ENCODE measurements around the gene LARP4B. TPM values are rescaled to one million over a fixed set of nuclear protein-coding genes. Genes with fewer than 3 reads are reported as not detected.

Gene LARP4B
- total and polyA plus RNA-seq, 2 of the 13 experiments (the other 11 are each of a cell fraction or from before 2014, with no cell fraction given): 19.5 to 30.2 TPM

GRCh38 chr10:964988-965417 lies 33.5 kb upstream of the LARP4B start (continued):
- no peak for TF ChIP-seq SNRNP70 (IDR thresholded peaks at IDR 0.05; ENCODE audit: low read depth, low read length)
- no peak for TF ChIP-seq ZNF3 (CRISPR knock-in tag; IDR thresholded peaks at IDR 0.05)
- TF ChIP-seq HDAC2 (CRISPR knock-in tag; IDR thresholded peaks at IDR 0.05): no peak
- TF ChIP-seq RAD51 (IDR thresholded peaks at IDR 0.05; ENCODE audit: borderline replicate concordance): no peak
- no peak for TF ChIP-seq HMGXB4 (CRISPR knock-in tag; IDR thresholded peaks at IDR 0.05; ENCODE audit: borderline replicate concordance in 1 of 2, low read depth in 1 of 2)
- TF ChIP-seq, protein P1, sequence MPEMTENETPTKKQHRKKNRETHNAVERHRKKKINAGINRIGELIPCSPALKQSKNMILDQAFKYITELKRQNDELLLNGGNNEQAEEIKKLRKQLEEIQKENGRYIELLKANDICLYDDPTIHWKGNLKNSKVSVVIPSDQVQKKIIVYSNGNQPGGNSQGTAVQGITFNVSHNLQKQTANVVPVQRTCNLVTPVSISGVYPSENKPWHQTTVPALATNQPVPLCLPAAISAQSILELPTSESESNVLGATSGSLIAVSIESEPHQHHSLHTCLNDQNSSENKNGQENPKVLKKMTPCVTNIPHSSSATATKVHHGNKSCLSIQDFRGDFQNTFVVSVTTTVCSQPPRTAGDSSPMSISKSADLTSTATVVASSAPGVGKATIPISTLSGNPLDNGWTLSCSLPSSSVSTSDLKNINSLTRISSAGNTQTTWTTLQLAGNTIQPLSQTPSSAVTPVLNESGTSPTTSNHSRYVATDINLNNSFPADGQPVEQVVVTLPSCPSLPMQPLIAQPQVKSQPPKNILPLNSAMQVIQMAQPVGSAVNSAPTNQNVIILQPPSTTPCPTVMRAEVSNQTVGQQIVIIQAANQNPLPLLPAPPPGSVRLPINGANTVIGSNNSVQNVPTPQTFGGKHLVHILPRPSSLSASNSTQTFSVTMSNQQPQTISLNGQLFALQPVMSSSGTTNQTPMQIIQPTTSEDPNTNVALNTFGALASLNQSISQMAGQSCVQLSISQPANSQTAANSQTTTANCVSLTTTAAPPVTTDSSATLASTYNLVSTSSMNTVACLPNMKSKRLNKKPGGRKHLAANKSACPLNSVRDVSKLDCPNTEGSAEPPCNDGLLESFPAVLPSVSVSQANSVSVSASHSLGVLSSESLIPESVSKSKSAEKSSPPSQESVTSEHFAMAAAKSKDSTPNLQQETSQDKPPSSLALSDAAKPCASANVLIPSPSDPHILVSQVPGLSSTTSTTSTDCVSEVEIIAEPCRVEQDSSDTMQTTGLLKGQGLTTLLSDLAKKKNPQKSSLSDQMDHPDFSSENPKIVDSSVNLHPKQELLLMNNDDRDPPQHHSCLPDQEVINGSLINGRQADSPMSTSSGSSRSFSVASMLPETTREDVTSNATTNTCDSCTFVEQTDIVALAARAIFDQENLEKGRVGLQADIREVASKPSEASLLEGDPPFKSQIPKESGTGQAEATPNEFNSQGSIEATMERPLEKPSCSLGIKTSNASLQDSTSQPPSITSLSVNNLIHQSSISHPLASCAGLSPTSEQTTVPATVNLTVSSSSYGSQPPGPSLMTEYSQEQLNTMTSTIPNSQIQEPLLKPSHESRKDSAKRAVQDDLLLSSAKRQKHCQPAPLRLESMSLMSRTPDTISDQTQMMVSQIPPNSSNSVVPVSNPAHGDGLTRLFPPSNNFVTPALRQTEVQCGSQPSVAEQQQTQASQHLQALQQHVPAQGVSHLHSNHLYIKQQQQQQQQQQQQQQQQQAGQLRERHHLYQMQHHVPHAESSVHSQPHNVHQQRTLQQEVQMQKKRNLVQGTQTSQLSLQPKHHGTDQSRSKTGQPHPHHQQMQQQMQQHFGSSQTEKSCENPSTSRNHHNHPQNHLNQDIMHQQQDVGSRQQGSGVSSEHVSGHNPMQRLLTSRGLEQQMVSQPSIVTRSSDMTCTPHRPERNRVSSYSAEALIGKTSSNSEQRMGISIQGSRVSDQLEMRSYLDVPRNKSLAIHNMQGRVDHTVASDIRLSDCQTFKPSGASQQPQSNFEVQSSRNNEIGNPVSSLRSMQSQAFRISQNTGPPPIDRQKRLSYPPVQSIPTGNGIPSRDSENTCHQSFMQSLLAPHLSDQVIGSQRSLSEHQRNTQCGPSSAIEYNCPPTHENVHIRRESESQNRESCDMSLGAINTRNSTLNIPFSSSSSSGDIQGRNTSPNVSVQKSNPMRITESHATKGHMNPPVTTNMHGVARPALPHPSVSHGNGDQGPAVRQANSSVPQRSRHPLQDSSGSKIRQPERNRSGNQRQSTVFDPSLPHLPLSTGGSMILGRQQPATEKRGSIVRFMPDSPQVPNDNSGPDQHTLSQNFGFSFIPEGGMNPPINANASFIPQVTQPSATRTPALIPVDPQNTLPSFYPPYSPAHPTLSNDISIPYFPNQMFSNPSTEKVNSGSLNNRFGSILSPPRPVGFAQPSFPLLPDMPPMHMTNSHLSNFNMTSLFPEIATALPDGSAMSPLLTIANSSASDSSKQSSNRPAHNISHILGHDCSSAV (CRISPR knock-in tag; IDR thresholded peaks at IDR 0.05; ENCODE audit: borderline replicate concordance): no peak
- no peak for TF ChIP-seq ZNF234 (CRISPR knock-in tag; conservative IDR thresholded peaks at IDR 0.05)
- no peak for TF ChIP-seq ATF4 (CRISPR knock-in tag; IDR thresholded peaks at IDR 0.05)
- no peak for TF ChIP-seq GFI1 (CRISPR knock-in tag; IDR thresholded peaks at IDR 0.05; ENCODE audit: borderline replicate concordance)
- TF ChIP-seq ZSCAN22 (CRISPR knock-in tag; IDR thresholded peaks at IDR 0.05): no peak
- no peak for TF ChIP-seq ZNF441 (CRISPR knock-in tag; IDR thresholded peaks at IDR 0.05; ENCODE audit: borderline replicate concordance)
- TF ChIP-seq, protein P2, sequence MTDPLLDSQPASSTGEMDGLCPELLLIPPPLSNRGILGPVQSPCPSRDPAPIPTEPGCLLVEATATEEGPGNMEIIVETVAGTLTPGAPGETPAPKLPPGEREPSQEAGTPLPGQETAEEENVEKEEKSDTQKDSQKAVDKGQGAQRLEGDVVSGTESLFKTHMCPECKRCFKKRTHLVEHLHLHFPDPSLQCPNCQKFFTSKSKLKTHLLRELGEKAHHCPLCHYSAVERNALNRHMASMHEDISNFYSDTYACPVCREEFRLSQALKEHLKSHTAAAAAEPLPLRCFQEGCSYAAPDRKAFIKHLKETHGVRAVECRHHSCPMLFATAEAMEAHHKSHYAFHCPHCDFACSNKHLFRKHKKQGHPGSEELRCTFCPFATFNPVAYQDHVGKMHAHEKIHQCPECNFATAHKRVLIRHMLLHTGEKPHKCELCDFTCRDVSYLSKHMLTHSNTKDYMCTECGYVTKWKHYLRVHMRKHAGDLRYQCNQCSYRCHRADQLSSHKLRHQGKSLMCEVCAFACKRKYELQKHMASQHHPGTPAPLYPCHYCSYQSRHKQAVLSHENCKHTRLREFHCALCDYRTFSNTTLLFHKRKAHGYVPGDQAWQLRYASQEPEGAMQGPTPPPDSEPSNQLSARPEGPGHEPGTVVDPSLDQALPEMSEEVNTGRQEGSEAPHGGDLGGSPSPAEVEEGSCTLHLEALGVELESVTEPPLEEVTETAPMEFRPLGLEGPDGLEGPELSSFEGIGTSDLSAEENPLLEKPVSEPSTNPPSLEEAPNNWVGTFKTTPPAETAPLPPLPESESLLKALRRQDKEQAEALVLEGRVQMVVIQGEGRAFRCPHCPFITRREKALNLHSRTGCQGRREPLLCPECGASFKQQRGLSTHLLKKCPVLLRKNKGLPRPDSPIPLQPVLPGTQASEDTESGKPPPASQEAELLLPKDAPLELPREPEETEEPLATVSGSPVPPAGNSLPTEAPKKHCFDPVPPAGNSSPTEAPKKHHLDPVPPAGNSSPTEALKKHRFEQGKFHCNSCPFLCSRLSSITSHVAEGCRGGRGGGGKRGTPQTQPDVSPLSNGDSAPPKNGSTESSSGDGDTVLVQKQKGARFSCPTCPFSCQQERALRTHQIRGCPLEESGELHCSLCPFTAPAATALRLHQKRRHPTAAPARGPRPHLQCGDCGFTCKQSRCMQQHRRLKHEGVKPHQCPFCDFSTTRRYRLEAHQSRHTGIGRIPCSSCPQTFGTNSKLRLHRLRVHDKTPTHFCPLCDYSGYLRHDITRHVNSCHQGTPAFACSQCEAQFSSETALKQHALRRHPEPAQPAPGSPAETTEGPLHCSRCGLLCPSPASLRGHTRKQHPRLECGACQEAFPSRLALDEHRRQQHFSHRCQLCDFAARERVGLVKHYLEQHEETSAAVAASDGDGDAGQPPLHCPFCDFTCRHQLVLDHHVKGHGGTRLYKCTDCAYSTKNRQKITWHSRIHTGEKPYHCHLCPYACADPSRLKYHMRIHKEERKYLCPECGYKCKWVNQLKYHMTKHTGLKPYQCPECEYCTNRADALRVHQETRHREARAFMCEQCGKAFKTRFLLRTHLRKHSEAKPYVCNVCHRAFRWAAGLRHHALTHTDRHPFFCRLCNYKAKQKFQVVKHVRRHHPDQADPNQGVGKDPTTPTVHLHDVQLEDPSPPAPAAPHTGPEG (CRISPR knock-in tag; IDR thresholded peaks at IDR 0.05): no peak
- no peak for TF ChIP-seq NFYB (CRISPR knock-in tag; IDR thresholded peaks at IDR 0.05)
